ENCODE results near the gene NXPH3. TPM values are rescaled to one million over a fixed set of nuclear protein-coding genes. Genes with fewer than 3 reads are reported as not detected.

NXPH3 gene
- total and polyA plus RNA-seq, 2 of the 13 experiments (the other 11 are each of a cell fraction or from before 2014, with no cell fraction given) = 0.04 to 0.58 TPM

DNA sequence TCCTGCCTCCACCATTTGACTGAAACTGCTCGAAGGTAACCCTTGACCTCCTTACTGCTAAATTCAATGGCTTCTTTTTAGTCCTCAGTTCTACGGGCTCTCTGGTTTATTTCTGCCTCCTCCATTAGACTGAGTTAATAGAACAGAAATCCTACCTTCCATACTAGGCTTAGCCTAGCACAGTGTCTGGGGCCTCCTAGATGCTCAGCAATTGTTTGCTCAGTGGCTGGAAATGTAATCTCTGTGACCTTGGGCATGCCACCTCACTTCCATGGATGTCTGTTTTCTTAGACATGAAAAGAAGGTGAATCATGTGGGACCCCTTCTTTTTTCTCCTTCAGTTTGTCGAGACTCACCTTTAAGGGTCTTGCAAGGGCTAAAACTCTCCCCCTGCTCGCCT, 19.7 kb downstream of the NXPH3 start (continued):
- TF ChIP-seq, protein P1, sequence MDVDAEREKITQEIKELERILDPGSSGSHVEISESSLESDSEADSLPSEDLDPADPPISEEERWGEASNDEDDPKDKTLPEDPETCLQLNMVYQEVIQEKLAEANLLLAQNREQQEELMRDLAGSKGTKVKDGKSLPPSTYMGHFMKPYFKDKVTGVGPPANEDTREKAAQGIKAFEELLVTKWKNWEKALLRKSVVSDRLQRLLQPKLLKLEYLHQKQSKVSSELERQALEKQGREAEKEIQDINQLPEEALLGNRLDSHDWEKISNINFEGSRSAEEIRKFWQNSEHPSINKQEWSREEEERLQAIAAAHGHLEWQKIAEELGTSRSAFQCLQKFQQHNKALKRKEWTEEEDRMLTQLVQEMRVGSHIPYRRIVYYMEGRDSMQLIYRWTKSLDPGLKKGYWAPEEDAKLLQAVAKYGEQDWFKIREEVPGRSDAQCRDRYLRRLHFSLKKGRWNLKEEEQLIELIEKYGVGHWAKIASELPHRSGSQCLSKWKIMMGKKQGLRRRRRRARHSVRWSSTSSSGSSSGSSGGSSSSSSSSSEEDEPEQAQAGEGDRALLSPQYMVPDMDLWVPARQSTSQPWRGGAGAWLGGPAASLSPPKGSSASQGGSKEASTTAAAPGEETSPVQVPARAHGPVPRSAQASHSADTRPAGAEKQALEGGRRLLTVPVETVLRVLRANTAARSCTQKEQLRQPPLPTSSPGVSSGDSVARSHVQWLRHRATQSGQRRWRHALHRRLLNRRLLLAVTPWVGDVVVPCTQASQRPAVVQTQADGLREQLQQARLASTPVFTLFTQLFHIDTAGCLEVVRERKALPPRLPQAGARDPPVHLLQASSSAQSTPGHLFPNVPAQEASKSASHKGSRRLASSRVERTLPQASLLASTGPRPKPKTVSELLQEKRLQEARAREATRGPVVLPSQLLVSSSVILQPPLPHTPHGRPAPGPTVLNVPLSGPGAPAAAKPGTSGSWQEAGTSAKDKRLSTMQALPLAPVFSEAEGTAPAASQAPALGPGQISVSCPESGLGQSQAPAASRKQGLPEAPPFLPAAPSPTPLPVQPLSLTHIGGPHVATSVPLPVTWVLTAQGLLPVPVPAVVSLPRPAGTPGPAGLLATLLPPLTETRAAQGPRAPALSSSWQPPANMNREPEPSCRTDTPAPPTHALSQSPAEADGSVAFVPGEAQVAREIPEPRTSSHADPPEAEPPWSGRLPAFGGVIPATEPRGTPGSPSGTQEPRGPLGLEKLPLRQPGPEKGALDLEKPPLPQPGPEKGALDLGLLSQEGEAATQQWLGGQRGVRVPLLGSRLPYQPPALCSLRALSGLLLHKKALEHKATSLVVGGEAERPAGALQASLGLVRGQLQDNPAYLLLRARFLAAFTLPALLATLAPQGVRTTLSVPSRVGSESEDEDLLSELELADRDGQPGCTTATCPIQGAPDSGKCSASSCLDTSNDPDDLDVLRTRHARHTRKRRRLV (CRISPR knock-in tag; IDR thresholded peaks at IDR 0.05) = no peak
- TF ChIP-seq RXRB (CRISPR knock-in tag; IDR thresholded peaks at IDR 0.05; ENCODE audit: borderline replicate concordance) (peak; percentile 59), ETV5 (CRISPR knock-in tag; IDR thresholded peaks at IDR 0.05; ENCODE audit: borderline replicate concordance) (peak; percentile 14; the same call in 1 of the 2 replicates), RBM22 (optimal IDR thresholded peaks at IDR 0.05; ENCODE audit: low read length) (peak; percentile 16), NFE2L2 (IDR thresholded peaks at IDR 0.05; ENCODE audit: low read length) (no peak), PHF5A (CRISPR knock-in tag; IDR thresholded peaks at IDR 0.05; ENCODE audit: low read depth, unreplicated experiment) (no peak), SP2 (CRISPR knock-in tag; IDR thresholded peaks at IDR 0.05) (no peak), MAF1 (CRISPR knock-in tag; IDR thresholded peaks at IDR 0.05; ENCODE audit: borderline replicate concordance) (no peak), EP300 (IDR thresholded peaks at IDR 0.05; ENCODE audit: low read depth in 2 of 2, low read length in 2 of 2) (peak in 1 of 2 experiments; percentile 55; a peak in 2 of 4 replicates), EP300 (CRISPR knock-in tag; IDR thresholded peaks at IDR 0.05; ENCODE audit: borderline replicate concordance) (no peak; the same call in 1 of the 2 replicates), GPN1 (CRISPR knock-in tag; IDR thresholded peaks at IDR 0.05; ENCODE audit: borderline replicate concordance) (no peak), GATA4 (IDR thresholded peaks at IDR 0.05; ENCODE audit: borderline replicate concordance, low read depth) (no peak), ZKSCAN1 (IDR thresholded peaks at IDR 0.05; ENCODE audit: low read length) (no peak), ZNF260 (CRISPR knock-in tag; IDR thresholded peaks at IDR 0.05; ENCODE audit: borderline replicate concordance, low read depth) (no peak), ZNF430 (CRISPR knock-in tag; IDR thresholded peaks at IDR 0.05) (no peak)
- TF ChIP-seq, protein P2, sequence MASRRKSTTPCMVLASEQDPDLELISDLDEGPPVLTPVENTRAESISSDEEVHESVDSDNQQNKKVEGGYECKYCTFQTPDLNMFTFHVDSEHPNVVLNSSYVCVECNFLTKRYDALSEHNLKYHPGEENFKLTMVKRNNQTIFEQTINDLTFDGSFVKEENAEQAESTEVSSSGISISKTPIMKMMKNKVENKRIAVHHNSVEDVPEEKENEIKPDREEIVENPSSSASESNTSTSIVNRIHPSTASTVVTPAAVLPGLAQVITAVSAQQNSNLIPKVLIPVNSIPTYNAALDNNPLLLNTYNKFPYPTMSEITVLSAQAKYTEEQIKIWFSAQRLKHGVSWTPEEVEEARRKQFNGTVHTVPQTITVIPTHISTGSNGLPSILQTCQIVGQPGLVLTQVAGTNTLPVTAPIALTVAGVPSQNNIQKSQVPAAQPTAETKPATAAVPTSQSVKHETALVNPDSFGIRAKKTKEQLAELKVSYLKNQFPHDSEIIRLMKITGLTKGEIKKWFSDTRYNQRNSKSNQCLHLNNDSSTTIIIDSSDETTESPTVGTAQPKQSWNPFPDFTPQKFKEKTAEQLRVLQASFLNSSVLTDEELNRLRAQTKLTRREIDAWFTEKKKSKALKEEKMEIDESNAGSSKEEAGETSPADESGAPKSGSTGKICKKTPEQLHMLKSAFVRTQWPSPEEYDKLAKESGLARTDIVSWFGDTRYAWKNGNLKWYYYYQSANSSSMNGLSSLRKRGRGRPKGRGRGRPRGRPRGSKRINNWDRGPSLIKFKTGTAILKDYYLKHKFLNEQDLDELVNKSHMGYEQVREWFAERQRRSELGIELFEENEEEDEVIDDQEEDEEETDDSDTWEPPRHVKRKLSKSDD (CRISPR knock-in tag; IDR thresholded peaks at IDR 0.05; ENCODE audit: low read depth) = no peak
- TF ChIP-seq, protein P3, sequence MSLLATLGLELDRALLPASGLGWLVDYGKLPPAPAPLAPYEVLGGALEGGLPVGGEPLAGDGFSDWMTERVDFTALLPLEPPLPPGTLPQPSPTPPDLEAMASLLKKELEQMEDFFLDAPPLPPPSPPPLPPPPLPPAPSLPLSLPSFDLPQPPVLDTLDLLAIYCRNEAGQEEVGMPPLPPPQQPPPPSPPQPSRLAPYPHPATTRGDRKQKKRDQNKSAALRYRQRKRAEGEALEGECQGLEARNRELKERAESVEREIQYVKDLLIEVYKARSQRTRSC (CRISPR knock-in tag; IDR thresholded peaks at IDR 0.05; ENCODE audit: low read depth) = no peak
- TF ChIP-seq, protein P4, sequence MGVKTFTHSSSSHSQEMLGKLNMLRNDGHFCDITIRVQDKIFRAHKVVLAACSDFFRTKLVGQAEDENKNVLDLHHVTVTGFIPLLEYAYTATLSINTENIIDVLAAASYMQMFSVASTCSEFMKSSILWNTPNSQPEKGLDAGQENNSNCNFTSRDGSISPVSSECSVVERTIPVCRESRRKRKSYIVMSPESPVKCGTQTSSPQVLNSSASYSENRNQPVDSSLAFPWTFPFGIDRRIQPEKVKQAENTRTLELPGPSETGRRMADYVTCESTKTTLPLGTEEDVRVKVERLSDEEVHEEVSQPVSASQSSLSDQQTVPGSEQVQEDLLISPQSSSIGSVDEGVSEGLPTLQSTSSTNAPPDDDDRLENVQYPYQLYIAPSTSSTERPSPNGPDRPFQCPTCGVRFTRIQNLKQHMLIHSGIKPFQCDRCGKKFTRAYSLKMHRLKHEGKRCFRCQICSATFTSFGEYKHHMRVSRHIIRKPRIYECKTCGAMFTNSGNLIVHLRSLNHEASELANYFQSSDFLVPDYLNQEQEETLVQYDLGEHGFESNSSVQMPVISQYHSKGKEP (CRISPR knock-in tag; IDR thresholded peaks at IDR 0.05) = no peak
- TF ChIP-seq, protein P5, sequence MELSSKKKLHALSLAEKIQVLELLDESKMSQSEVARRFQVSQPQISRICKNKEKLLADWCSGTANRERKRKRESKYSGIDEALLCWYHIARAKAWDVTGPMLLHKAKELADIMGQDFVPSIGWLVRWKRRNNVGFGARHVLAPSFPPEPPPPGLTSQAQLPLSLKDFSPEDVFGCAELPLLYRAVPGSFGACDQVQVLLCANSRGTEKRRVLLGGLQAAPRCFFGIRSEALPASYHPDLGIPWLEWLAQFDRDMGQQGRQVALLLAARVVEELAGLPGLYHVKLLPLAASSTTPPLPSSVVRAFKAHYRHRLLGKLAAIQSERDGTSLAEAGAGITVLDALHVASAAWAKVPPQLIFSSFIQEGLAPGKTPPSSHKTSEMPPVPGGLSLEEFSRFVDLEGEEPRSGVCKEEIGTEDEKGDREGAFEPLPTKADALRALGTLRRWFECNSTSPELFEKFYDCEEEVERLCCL (CRISPR knock-in tag; IDR thresholded peaks at IDR 0.05; ENCODE audit: borderline replicate concordance) = no peak

All from HepG2 (cell line).